H1 (cell line): ENCODE data around the gene MORN5. TPM values are rescaled to one million over a fixed set of nuclear protein-coding genes. Genes with fewer than 3 reads are reported as not detected.
A peak's percentile ranks its signal among the peaks of the same experiment; 100 is the strongest.

ENCODE experiments used
- CTCF ChIA-PET: fragments of 300-600 bp; sonication (Branson Sonifier 250); formaldehyde crosslinking; loops from one replicate; lab custom pipeline; 2021; ENCODE audit not compliant: partially characterized antibody; lab: Charles Lee
- POLR2A ChIA-PET: fragments of 300-600 bp; sonication (Branson Sonifier 250); formaldehyde crosslinking; loops from one replicate; lab custom pipeline; 2021; ENCODE audit warnings: inconsistent platforms; ENCODE audit not compliant: partially characterized antibody; lab: Charles Lee
- DNase-seq, 2 experiments: peaks; one replicate each; pipeline versions ENCODE4 v3.0.0 to v3.0.0-alpha.2; 2010 to 2022; ENCODE audit warnings: low spot score in 2 of 2, low read depth in 1 of 2, mixed read lengths in 1 of 2
- FAIRE-seq: peaks from 2 replicates; lab custom pipeline; 2011; peaks lifted over from hg19 to GRCh38; lab: Jason Lieb, UNC
- H2AFZ ChIP-seq: 2 replicates; pipeline ENCODE4 v1.8.1; 2012; ENCODE audit warnings: low read length, inconsistent platforms
- H2AK5ac ChIP-seq: 2 replicates; pipeline ENCODE4 v1.6.1; 2013; ENCODE audit warnings: low read depth, low read length
- H2BK120ac ChIP-seq: replicated peaks from 2 replicates; pipeline ENCODE3; 2013; ENCODE audit warnings: low read depth, low read length, inconsistent platforms
- H2BK12ac ChIP-seq: 2 replicates; pipeline ENCODE4 v1.6.1; 2013; ENCODE audit warnings: low read depth, low read length
- H2BK15ac ChIP-seq: 2 replicates; pipeline ENCODE4 v1.6.1; 2013; ENCODE audit warnings: low read length
- H2BK20ac ChIP-seq: 2 replicates; pipeline ENCODE4 v1.6.1; 2013; ENCODE audit warnings: low read length
- H2BK5ac ChIP-seq: 2 replicates; pipeline ENCODE4 v1.6.1; 2013; ENCODE audit warnings: low read depth, low read length
- H3K14ac ChIP-seq: 2 replicates; pipeline ENCODE4 v1.6.1; 2013; ENCODE audit warnings: inconsistent platforms; ENCODE audit not compliant: insufficient read length
- H3K18ac ChIP-seq: 2 replicates; pipeline ENCODE4 v1.6.1; 2013; ENCODE audit warnings: low read length; ENCODE audit errors: extremely low read depth
- H3K23ac ChIP-seq: 2 replicates; pipeline ENCODE4 v1.6.1; 2013; ENCODE audit warnings: inconsistent platforms; ENCODE audit not compliant: insufficient read length
- H3K23me2 ChIP-seq: 2 replicates; pipeline ENCODE4 v1.6.1; 2013; ENCODE audit warnings: low read depth, low read length
- H3K27ac ChIP-seq: 2 replicates; pipeline ENCODE4 v1.6.1; 2011; ENCODE audit warnings: low read depth, low read length, inconsistent platforms
- H3K27me3 ChIP-seq, 4 experiments: replicated peaks in 1 of 4; 1 replicate in 1 of 4; 2 replicates in 3 of 4; pipeline versions ENCODE4 v1.6.1 to v1.8.1; 2011 to 2013; ENCODE audit warnings: low read length in 3 of 4, mild to moderate bottlenecking in 3 of 4, inconsistent platforms in 2 of 4, mixed read lengths in 2 of 4, moderate library complexity in 1 of 4; ENCODE audit not compliant: control insufficient read depth in 3 of 4, insufficient read depth in 3 of 4; ENCODE audit errors: extremely low read depth in 1 of 4
- H3K36me3 ChIP-seq, 4 experiments: 2 replicates each; pipeline versions ENCODE4 v1.6.1 to v1.8.1; 2011 to 2013; ENCODE audit warnings: mild to moderate bottlenecking in 4 of 4, low read length in 3 of 4, moderate library complexity in 2 of 4, control low read depth in 1 of 4, inconsistent platforms in 1 of 4; ENCODE audit not compliant: insufficient read depth in 4 of 4, control insufficient read depth in 2 of 4
- H3K4ac ChIP-seq: replicated peaks from 2 replicates; pipeline ENCODE3; 2013; ENCODE audit warnings: low read length, low read depth, mixed read lengths, inconsistent platforms; ENCODE audit not compliant: insufficient read length
- H3K4me1 ChIP-seq, 4 experiments: replicated peaks in 1 of 4; 1 replicate in 1 of 4; 2 replicates in 3 of 4; pipeline versions ENCODE4 v1.6.1 to v1.8.1; 2011 to 2013; ENCODE audit warnings: low read length in 3 of 4, inconsistent platforms in 2 of 4, mixed read lengths in 1 of 4; ENCODE audit not compliant: insufficient read depth in 4 of 4, control insufficient read depth in 3 of 4
- H3K4me2 ChIP-seq, 2 experiments: 2 replicates each; pipeline versions ENCODE4 v1.6.1 to v1.8.1; 2011 to 2013; ENCODE audit warnings: low read depth in 2 of 2, low read length in 2 of 2, control low read depth in 1 of 2, inconsistent platforms in 1 of 2, mild to moderate bottlenecking in 1 of 2; ENCODE audit not compliant: insufficient read depth in 1 of 2
- H3K4me3 ChIP-seq, 4 experiments: fragments of 200-600, 300-600 bp in 1 of 4; sonication (generic), shearing (Covaris generic), sonication (Bioruptor Twin) in 1 of 4; 2 replicates each; pipeline versions ENCODE4 v1.5.1 to v1.8.1; 2011 to 2016; ENCODE audit warnings: low read length in 4 of 4, low read depth in 3 of 4, control low read depth in 2 of 4, inconsistent platforms in 2 of 4, mild to moderate bottlenecking in 2 of 4, mixed read lengths in 1 of 4, moderate library complexity in 1 of 4; ENCODE audit not compliant: insufficient read depth in 2 of 4; ENCODE audit errors: extremely low read depth in 1 of 4
- H3K56ac ChIP-seq: replicated peaks from 2 replicates; pipeline ENCODE3; 2013; ENCODE audit warnings: low read depth, mild to moderate bottlenecking, mixed read lengths, low read length, inconsistent platforms; ENCODE audit not compliant: insufficient read length
- H3K79me1 ChIP-seq: 2 replicates; pipeline ENCODE4 v1.6.1; 2013; ENCODE audit warnings: low read depth, low read length, control low read depth
- H3K79me2 ChIP-seq, 2 experiments: 2 replicates each; pipeline versions ENCODE4 v1.6.1 to v1.8.1; 2012 to 2013; ENCODE audit warnings: low read length in 2 of 2, mild to moderate bottlenecking in 2 of 2, inconsistent platforms in 1 of 2; ENCODE audit not compliant: insufficient read depth in 2 of 2, control insufficient read depth in 1 of 2
- H3K9ac ChIP-seq, 4 experiments: replicated peaks in 1 of 4; 1 replicate in 1 of 4; 2 replicates in 3 of 4; pipeline versions ENCODE4 v1.6.1 to v1.8.1; 2011 to 2013; ENCODE audit warnings: low read depth in 3 of 4, low read length in 3 of 4, control low read depth in 2 of 4, mild to moderate bottlenecking in 2 of 4, moderate library complexity in 2 of 4, inconsistent platforms in 1 of 4; ENCODE audit errors: extremely low read depth in 1 of 4
- H3K9me3 ChIP-seq, 2 experiments: 2 replicates each; pipeline versions ENCODE4 v1.6.1 to v1.8.1; 2012 to 2013; ENCODE audit warnings: mild to moderate bottlenecking in 2 of 2, moderate library complexity in 2 of 2, control low read depth in 1 of 2, inconsistent platforms in 1 of 2, low read depth in 1 of 2, low read length in 1 of 2, mixed read lengths in 1 of 2; ENCODE audit not compliant: insufficient read depth in 2 of 2
- H4K20me1 ChIP-seq, 2 experiments: replicated peaks in 1 of 2; 2 replicates each; pipeline versions ENCODE3 to v1.8.1; 2011 to 2013; ENCODE audit warnings: inconsistent platforms in 2 of 2, low read length in 2 of 2, mild to moderate bottlenecking in 1 of 2; ENCODE audit not compliant: insufficient read depth in 2 of 2, control insufficient read depth in 1 of 2
- H4K5ac ChIP-seq: 2 replicates; pipeline ENCODE4 v1.6.1; 2013; ENCODE audit warnings: low read length, low read depth, mixed read lengths, inconsistent platforms; ENCODE audit not compliant: insufficient read length
- H4K8ac ChIP-seq: 2 replicates; pipeline ENCODE4 v1.8.0; 2013; ENCODE audit warnings: mild to moderate bottlenecking, moderate library complexity, low read length, inconsistent platforms; ENCODE audit not compliant: insufficient read depth; ENCODE audit errors: extremely low read depth
- H4K91ac ChIP-seq: replicated peaks from 2 replicates; pipeline ENCODE3; 2013; ENCODE audit warnings: low read length, mixed read lengths, inconsistent platforms; ENCODE audit not compliant: insufficient read length
- JUN ChIP-seq: IDR thresholded peaks from 2 replicates; pipeline ENCODE4 v1.6.1; 2011; ENCODE audit warnings: low read depth, mild to moderate bottlenecking, improper control_type of control experiment, low read length
- POU5F1 ChIP-seq: IDR thresholded peaks from 2 replicates; pipeline ENCODE4 v1.6.1; 2011; ENCODE audit warnings: low read depth, mild to moderate bottlenecking, low read length, moderate library complexity
- RAD21 ChIP-seq, 2 experiments: IDR thresholded peaks in 1 of 2; conservative IDR thresholded peaks in 1 of 2; 2 replicates each; pipeline ENCODE4 v1.6.1; 2011; ENCODE audit warnings: low read depth in 2 of 2, low read length in 2 of 2, improper control_type of control experiment in 1 of 2, inconsistent platforms in 1 of 2, mild to moderate bottlenecking in 1 of 2, moderate library complexity in 1 of 2
- WGBS, 2 experiments: shearing (Covaris generic) in 1 of 2; methylation state at CpG; one replicate each; pipeline versions ENCODE4 v1.1.6 to v1.1.7; 2013 to 2015; ENCODE audit warnings: low lambda C conversion rate in 2 of 2, mixed read lengths in 2 of 2, inconsistent platforms in 1 of 2, low coverage in 1 of 2, missing lambda C conversion rate in 1 of 2; ENCODE audit not compliant: insufficient replicate concordance in 2 of 2, insufficient coverage in 1 of 2, insufficient read length in 1 of 2; ENCODE audit errors: extremely low coverage in 1 of 2, missing lambda C conversion rate in 1 of 2; 5-methylcytosine and 5-hydroxymethylcytosine counted together
- polyA plus RNA-seq, 7 experiments: library from polyadenylated mRNA; depleted of rRNA in 3 of 7; stranded (reverse) in 5 of 7; unstranded in 2 of 7; fragments of >200 nt in 5 of 7; fragments of 200-250 nt in 2 of 7; gene quantifications; 1 replicate in 5 of 7; 2 replicates in 1 of 7; 4 replicates in 1 of 7; pipeline versions ENCODE4 v1.2.1 to v1.2.3, GENCODE V29; 2011 to 2013; ENCODE audit warnings: missing spikeins in 2 of 7, mixed read lengths in 2 of 7
- total RNA-seq: library from RNA; stranded (reverse); fragmentation: NEBNext Ultra II Directional; extraction: Animal tissue kit (Norgen Biotek cat#: 25700); gene quantifications from 2 replicates; pipeline ENCODE4 v1.2.1, GENCODE V29; 2021

The MORN5 gene
- total and polyA plus RNA-seq, 2 of the 8 experiments (the other 6 are each of a cell fraction or from before 2014, with no cell fraction given), result not detected

GRCh38 chr9:122193651-122194050 lies 33.9 kb downstream of the MORN5 start:
- TF ChIP-seq RAD21 (IDR thresholded peaks at IDR 0.05 in 1 of 2, conservative IDR thresholded peaks at IDR 0.05 in 1 of 2; ENCODE audit: low read depth in 2 of 2, low read length in 2 of 2), result no peak
- no peak for TF ChIP-seq POU5F1
- TF ChIP-seq JUN, result no peak
- FAIRE-seq, result no peak

More at GRCh38 chr9:122193651-122194050, 33.9 kb downstream of the MORN5 start:
- CTCF ChIA-PET, result interaction anchor here (0.6 to 2.9 kb wide), 3 partner anchors 10 to 35 kb away, joined by 3 to 9 read pairs (median 5); partner anchors contain the start of genes MORN5 and NDUFA8
- Histone ChIP-seq H3K27ac (no peak overlapping the region), H3K9me3 (no peaks in the 10 kb centered on the region), H2BK5ac (no peak overlapping the region), H3K56ac (no peak overlapping the region), H4K5ac (no peak overlapping the region), H4K20me1 (no peaks in the 10 kb centered on the region), H3K23me2 (no peaks in the 10 kb centered on the region), H2BK20ac (0 out of 2 replicates have a peak overlapping the region, but pooled peaks have one; percentile 72), H3K4me3 (no peak overlapping the region), H2AFZ (no peak overlapping the region), H2BK120ac (no peak overlapping the region), H3K36me3 (no peaks in the 10 kb centered on the region), H3K4ac (no peak overlapping the region), H3K9ac (no peak overlapping the region), H3K79me2 (no peaks in the 10 kb centered on the region), H3K4me2 (no peak overlapping the region), H4K91ac (peak overlapping the region; percentile 52), H2AK5ac (no peak overlapping the region), H2BK15ac (0 out of 2 replicates have a peak overlapping the region, but pooled peaks have one; percentile 46), H3K27me3 (no peaks in the 10 kb centered on the region; a peak in 2 of 7 replicates), H3K23ac (no peak overlapping the region), H3K14ac (no peak overlapping the region), H3K18ac (no peak overlapping the region), H3K79me1 (no peaks in the 10 kb centered on the region), H3K4me1 (peaks cover 0 to 6% (median 2%) of the 10 kb centered on the region in 4 experiments; a peak in 4 of 7 replicates), H2BK12ac (no peak overlapping the region), H4K8ac (no peak overlapping the region)
- 73% methylated on average over 6 of the region's 6 CpGs; no CpG with 5 or more reads in 1 of the 2 experiments for WGBS, 2 experiments
- POLR2A ChIA-PET, result interaction anchor here (0.7 to 1.1 kb wide), 2 partner anchors 68 to 642 kb away, joined by 4 read pairs; no protein-coding TSS in a partner anchor
- no peak for DNase-seq
